GM12891 (cell line): ENCODE results near the gene AK4.
A peak's percentile ranks its signal among the peaks of the same experiment; 100 is the strongest.
"Not testable (repeated sequence)": the region's sequence is repeated elsewhere in the genome, so short reads cannot be mapped to it uniquely, and the experiment has no call there.

Experiments used
- DNase-seq: peaks from one replicate; pipeline ENCODE4 v3.0.0; 2011; ENCODE audit warnings: low spot score; ENCODE audit not compliant: insufficient read length
- FAIRE-seq: peaks from 2 replicates; lab custom pipeline; 2011; peaks lifted over from hg19 to GRCh38; lab: Jason Lieb, UNC
- PAX5 ChIP-seq: IDR thresholded peaks from 2 replicates; pipeline ENCODE4 v1.6.1; 2011; ENCODE audit warnings: low read length, moderate library complexity, mild to moderate bottlenecking; ENCODE audit not compliant: insufficient read depth, severe bottlenecking
- POLR2A ChIP-seq: IDR thresholded peaks from 2 replicates; pipeline ENCODE4 v1.6.1; 2011; ENCODE audit warnings: low read depth, low read length, control low read depth
- POLR2AphosphoS5 ChIP-seq: IDR thresholded peaks from 2 replicates; pipeline ENCODE4 v1.6.1; 2011; ENCODE audit warnings: low read depth, low read length, control low read depth
- POU2F2 ChIP-seq: IDR thresholded peaks from 2 replicates; pipeline ENCODE4 v1.6.1; 2011; ENCODE audit warnings: low read depth, mild to moderate bottlenecking, control low read depth, low read length, moderate library complexity
- SPI1 ChIP-seq: IDR thresholded peaks from 2 replicates; pipeline ENCODE4 v1.6.1; 2011; ENCODE audit warnings: low read depth, low read length, control low read depth
- TAF1 ChIP-seq: IDR thresholded peaks from 2 replicates; pipeline ENCODE4 v1.6.1; 2011; ENCODE audit warnings: low read depth, low read length, control low read depth

The AK4 gene

GRCh38 chr1:65138524-65138923, 9.5 kb upstream of the AK4 start:
- no peak for FAIRE-seq
- DNase-seq: no peak
- no peak for TF ChIP-seq POLR2A
- TF ChIP-seq SPI1: no peak
- TF ChIP-seq POU2F2: no peak
- no peak for TF ChIP-seq TAF1
- no peak for TF ChIP-seq PAX5
- no peak for TF ChIP-seq POLR2AphosphoS5

GRCh38 chr1:65139793-65140192, 8.2 kb upstream of the AK4 start:
- DNase-seq, FAIRE-seq: not testable (repeated sequence)

GRCh38 chr1:65141394-65141793, 6.6 kb upstream of the AK4 start:
- DNase-seq: no peak
- TF ChIP-seq POLR2A (no peak), PAX5 (no peak), TAF1 (no peak), POU2F2 (no peak), SPI1 (no peak), POLR2AphosphoS5 (no peak)
- no peak for FAIRE-seq

- no peak for DNase-seq
- no peak for FAIRE-seq
- TF ChIP-seq SPI1 (no peak), PAX5 (no peak)
Observed at GRCh38 chr1:65141918-65142317, 6.1 kb upstream of the AK4 start.

- not testable (repeated sequence) for DNase-seq, FAIRE-seq
Observed at GRCh38 chr1:65143112-65143658, 4.8 kb upstream of the AK4 start.

GRCh38 chr1:65146908-65147423, 1.0 kb upstream of the AK4 start:
- FAIRE-seq (peak; percentile 33), DNase-seq (no peak)
- TF ChIP-seq PAX5: peak; percentile 72
- TF ChIP-seq SPI1: no peak

- DNase-seq (peak; percentile 52), FAIRE-seq (peak; percentile 71)
- TF ChIP-seq POU2F2 (no peak), POLR2AphosphoS5 (no peak), SPI1 (no peak), TAF1 (no peak), PAX5 (no peak), POLR2A (no peak)
Observed at GRCh38 chr1:65147424-65148177, 402 bp upstream of the AK4 start.

- TF ChIP-seq TAF1 (no peak), SPI1 (no peak), POU2F2 (no peak), POLR2AphosphoS5 (no peak), PAX5 (no peak), POLR2A (no peak)
- FAIRE-seq (peak; percentile 91), DNase-seq (peak; percentile 43)
Observed at GRCh38 chr1:65148548-65149350, 746 bp downstream of the AK4 start.

- FAIRE-seq: peak; percentile 54
- TF ChIP-seq SPI1: no peak
- no peak for TF ChIP-seq POU2F2
- TF ChIP-seq POLR2A: no peak
- no peak for DNase-seq
Observed at GRCh38 chr1:65149351-65150107, 1.5 kb downstream of the AK4 start.

- no peak for DNase-seq
- no peak for FAIRE-seq
- no peak for TF ChIP-seq POU2F2
- TF ChIP-seq TAF1: no peak
- no peak for TF ChIP-seq POLR2AphosphoS5
- TF ChIP-seq PAX5: no peak
- no peak for TF ChIP-seq POLR2A
- TF ChIP-seq SPI1: no peak
Observed at GRCh38 chr1:65150108-65150463, 2.1 kb downstream of the AK4 start.
